GM19397 (cell line): Measurements from ENCODE around the gene CSPG4.

Experiments
- ATAC-seq: cut with Tn5 transposase; IDR thresholded peaks from one replicate; pipeline ENCODE4 v1.9.1; 2021; ENCODE audit warnings: mild to moderate bottlenecking, moderate library complexity; ENCODE audit not compliant: unreplicated experiment

The CSPG4 gene

DNA sequence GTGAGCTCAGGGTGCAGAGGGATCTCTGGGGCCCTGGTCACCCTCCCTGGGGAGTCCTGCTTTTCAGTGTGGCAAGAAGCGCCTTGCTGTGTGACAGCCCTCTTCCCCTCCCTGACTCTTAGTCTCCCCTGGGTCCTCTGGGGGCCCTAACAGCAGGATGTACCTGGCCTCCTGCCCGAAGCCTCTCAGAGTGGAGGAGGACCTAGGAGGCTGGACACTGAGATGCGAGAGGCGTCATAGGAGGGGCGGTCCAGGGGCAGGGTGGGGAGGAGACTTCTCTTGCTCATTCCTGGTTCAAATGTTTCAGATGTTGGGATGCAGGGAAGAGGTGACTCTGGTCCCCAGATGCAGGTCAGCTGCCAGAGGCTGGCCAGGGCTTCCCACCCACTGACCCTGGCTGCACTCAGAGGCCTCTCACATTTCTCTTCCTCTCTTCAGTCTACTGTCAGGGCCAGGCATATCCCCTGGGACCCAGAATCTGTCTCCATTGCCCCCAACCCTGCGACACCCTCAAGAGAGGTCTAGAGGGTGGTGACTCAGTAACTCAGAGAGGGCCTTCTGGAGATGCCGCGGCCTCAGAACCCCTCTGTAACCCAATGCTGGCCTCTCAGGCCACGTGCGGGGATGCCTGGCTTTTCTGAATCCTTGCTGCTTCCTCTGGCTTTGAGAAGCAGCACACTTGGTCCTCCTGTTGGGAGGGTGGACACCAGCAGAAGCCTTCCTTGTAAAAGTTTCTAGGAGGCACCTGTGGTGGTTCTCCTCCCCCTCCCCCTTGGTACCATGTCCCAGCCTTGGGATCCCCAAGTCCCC is 39.0 kb downstream of the CSPG4 start:
- no peak for ATAC-seq

DNA sequence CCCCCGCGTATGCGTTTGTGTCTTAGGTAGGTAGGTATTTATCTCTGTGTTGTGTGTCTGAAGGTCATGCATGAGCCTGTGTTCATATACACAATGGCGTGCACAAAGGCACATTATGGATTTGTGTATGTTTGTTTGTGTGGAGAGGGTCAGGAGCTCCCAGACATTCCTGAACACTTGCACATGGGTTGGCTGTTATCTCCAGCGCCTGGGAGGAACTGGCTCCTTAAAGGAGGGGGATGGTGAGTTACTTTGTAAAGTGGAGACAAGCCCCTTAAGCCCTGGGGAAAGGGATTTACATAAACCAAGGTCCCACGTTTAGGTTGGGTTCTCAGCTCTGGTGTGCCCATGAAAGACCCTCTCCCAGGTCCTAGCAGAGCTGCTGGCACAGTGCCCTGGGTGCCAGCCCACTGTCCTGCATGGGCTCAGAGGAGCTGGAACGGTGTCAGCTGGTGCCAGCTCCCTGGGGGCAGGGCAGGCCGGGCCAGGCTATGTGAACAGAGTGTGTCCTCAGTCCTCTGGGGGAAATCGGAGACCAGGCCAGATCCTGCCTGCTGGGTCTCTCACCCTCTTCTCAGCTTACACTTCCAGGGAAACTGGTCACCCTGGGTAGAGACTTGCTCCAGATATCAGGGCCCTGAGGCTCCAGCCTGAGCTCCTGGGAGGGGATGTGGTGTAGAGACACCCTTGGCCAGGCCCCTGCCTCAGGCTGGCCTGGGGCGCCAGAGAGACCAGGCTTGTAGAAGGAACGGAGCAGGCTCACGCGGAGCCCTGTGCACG is 39.8 kb downstream of the CSPG4 start:
- no peak for ATAC-seq

DNA sequence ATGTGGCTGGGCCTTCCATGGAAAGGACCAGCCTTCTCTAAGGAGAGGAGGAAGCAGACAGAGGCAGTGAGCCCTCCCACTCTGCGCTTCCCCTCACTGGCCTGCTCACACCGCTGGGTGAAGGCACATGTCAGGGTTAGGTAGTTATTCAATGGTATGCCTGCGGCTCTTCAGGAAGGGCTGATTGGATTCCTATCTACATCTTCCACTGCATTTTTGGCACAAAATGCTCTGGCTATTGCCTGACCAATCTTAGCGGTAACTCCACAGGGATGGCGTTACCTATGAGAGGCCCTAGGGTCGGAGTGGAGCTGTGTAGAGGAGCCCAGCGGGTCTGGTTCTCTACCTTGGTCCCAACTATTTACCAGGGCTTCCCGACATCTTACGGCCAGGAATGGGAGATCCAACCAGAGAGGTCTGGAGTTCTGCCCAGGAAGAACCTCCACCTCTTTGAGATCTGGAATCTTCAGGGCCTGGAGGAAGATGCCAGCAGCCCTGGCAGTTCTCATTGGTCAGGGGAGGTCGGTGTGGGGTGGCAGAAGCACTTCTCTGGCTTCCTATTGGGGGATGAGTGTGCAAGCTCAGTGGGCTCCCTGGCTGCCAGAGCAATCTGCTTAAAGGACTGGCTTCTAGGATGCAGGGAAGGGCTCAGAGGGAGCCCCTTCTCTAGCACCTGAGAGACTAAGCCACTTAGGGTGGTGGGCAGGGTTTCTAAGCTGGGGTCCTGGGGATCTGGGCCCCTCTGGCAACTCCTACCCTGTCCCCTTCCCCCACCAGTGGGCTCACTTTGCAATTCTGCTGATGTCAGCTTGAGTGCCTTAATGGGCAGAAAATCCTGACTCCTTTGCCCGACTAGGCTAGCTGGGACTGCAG is 40.7 kb downstream of the CSPG4 start:
- no peak for ATAC-seq

DNA sequence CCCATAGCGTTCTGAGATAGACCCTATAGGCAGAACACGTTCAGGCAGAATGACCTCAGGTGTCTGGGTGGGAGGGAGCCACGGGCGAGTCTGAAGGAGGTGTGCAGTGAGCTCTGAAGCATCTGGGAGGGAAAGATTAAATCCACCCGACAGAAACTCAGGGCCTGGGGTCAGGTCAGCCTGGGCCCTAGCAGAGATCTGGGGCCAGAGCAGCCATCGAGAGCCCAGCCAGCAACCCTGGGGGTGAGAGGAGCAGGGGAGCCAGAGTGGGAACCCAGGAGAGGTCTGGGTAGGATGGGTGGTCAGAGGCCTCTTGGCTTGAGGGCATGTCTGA is 42.8 kb downstream of the CSPG4 start:
- no peak for ATAC-seq

DNA sequence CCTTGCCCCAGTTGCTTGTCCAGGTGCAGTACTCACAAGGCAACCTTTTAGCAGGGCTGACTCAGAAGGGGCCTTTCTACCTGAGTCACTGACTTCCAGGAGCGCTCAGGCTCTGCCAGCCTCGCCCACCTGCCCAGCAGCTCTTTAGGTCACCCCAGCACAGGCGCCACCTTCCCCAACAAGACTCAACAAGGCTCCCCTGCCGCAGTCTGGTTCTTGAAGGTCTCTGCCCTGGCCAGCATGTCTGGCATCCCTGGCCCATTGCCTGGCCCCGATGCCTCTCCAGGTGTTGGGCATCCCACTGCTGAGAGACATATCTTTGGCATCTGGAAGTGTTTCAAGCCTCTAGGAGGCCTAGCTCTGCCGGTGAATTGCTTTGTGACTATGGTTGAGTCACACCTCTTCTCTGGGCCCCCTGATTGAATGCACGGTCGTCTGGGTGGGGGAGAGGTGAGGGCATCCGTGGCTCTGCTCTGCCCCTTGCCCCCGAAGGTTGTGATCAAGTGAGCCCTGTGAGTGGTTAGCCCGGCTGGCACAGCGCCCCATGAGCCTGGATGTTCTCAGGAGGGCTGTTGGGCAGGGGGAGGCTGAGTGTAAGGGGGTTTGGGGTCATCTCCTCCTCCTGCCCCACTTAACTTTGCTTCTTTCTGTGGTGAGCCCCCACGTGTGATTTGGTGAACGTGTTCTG is 43.3 kb downstream of the CSPG4 start:
- no peak for ATAC-seq

DNA sequence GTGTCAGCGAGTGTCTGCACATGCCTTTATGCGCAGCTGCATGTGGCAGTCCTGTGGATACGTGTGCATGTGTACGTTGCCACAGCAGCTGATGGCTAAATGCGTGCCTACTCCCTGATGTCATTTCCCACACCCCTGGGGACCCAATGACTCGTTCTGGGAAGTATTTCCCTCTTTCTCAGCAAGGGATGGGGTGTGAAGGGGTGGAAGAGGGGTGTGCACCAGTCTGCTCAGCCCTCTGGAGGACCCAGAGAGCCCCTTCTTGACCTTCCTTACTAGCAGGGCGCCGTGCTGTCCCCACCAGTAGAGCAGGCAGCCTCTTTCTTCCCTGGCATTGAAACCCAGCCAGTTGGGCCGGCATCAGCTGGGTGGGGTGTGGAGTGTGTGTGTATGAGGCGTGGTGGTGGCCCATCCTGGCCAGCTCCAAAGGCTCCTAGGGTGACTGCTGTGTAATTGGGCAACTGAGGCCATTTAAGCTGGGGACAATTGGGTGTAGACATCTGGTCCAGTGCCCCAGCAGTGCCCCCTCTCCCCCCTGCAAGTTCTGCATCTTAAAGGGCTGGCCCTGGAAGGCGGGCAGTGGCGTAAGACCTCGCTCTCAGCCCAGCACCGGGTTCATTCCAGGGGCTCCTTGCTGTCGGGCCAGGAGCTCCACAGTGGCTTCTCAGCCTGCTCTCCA is 45.7 kb downstream of the CSPG4 start:
- ATAC-seq, result no peak

DNA sequence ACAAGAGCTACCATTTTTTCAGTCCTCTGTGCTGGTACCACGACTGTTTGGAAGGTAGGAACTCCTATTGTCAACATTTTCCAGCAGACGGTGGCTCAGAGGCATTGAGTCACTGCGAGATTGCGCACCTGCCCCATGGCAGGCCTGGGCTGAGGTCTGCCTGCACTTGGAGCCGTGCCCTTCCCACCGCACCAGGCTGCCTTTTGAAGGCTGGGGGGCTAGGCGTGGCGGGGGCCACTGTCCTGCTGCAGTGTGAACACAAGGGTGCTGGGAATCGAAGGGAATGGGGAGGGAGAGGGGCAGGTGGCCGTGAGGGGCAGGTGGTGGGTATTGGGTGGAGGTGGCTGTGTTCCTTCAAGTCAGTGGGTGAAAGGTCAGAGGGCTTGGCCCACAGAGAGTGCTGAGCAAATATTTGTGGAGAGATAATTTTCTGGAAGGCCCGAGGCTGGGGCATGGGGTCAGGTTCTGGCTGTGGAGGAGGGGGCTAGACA is 48.7 kb downstream of the CSPG4 start:
- no peak for ATAC-seq

DNA sequence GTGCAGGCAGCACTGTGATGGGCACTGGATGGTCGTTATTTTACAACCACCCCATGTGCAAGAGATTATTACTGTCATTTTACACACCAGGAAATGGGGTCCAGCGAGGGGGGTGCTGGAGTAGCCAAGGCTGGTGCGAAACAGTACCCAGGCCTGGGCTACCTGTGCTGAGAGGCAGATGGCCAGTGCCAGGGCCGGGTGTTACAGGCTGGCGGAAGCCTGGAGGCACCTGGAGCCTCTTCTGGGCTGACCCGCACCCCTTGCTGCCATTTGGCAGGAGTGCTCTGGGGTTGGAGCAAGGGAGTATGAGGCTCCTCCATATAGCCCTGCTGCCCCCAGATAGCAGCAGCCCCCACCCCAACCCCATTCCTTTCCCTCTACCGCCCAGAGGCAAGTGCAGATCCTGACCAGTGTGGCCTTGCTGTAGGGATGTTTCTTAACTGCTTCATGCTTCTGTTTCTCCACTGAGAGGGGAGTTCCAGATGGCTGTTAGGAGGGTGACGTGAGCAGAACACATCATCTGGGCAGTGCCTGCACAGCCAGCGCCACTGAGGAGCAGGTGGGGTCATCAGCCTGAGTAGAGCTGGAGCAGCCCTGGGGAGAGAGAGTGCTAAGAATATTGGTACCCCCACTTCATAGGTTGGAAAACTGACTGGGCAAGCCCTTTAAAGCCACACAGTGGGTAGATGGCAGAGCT is 49.7 kb downstream of the CSPG4 start:
- no peak for ATAC-seq

DNA sequence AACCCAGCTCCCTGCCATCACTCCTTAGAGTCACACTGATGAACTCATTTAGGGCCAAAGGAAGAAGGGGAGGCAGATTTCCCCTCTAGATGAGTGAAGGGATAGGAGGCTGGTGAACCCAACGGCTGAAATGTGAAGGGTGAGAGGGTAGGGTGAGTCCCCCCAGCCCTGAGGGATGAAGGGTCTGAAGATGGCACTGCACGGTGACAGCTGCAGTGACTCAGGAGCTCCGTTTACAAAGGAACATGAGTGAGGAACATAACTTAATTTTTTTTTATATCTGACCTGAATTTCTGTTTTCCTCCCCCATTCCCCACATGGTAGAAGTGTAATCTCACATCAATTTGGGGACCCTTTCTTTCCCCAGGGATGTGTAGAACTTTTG is 50.9 kb downstream of the CSPG4 start:
- ATAC-seq, result no peak

DNA sequence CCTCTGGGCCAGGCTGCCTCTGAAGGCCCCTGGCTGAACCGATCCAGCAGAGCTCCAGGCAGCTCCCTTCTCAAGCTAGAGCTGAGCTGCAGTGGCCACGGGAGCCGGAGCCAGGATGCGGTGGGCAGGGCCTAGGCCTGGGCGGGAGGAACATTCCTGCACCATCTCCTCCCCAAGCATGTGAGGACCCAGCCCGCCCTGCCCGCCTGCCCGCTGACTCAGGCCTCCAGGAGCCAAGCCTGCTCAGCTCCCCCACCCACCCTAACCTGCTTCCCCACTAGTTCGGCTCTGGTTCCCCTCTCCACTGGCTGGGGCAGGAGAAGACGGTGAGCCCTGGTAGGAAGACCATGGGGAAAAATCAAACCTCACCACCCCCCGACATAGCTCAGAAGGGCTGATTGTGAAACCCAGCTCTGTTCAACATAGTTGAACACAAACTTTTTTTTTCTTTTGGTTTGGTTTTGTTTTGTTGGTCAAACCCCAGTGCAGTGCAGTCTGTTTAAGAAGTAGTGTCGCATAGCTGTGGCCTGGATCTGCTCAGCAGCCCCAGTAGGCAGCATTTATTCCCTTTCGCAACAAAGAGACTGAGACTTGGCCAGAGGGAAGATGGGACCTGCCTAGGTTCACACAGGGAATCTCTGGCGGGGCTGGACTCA is 51.4 kb downstream of the CSPG4 start:
- no peak for ATAC-seq

DNA sequence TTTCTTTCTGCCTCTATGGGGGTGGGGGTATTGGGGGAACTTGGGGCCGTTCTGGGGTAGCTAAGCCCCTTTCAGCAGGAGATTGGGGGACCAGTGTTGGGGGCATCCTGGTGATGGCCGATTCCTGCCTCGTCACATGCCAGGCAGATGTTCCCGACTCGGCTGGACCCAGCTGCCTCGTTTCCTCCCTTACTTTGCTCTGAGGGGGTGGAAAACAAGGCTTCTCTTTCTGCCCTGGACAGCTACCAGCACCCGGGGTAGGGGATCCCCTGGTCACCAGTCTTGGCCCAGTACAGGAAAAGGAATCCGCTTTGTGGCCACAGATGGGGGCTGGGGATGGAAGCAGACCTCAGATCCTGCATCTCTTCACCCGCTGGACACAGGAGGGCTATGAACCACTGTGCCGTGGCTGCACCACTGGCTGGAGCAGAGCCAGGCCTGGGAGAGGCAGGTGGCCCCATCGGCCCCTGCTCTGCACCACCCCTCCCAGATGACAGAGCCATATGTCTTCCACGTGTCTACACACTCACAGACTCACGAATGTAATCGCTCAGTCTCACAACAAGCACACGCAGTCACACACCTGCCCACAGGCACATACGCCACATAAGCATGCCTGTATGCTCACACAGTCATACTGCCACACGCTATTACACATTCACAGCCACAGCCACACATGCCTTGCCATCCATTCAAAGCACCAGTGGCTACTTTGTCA is 52.6 kb downstream of the CSPG4 start:
- no peak for ATAC-seq

DNA sequence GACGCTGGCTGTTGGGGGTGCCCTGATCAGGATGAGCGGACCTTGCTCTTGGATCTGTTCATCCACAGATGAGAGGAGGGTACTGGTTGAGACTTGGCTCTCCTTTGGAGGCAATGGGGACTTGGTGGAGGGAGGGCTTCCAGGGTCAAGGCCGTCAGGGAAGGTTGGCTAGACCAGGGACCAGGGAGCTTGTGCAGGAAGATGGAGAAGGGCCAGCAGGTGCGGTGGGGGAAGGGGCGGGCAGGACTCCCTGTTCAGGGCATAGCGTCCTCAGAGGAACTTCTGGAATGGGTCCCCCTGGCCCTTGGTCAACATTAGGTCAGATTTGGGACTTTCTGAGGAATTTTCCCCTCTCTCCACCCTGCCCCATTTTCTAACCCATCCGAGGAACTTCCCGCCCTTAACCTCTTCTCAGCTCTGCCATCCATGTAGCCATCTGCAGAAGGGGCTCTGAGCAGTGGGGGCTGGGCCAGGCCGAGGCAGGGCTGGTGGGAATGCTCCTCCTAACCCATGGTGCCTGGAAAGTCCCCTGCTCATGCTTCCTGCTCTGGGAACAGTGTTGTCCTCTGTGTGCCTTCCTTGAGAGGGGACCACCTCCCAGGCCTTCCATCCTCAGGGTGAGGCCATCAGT is 53.4 kb downstream of the CSPG4 start:
- no peak for ATAC-seq

DNA sequence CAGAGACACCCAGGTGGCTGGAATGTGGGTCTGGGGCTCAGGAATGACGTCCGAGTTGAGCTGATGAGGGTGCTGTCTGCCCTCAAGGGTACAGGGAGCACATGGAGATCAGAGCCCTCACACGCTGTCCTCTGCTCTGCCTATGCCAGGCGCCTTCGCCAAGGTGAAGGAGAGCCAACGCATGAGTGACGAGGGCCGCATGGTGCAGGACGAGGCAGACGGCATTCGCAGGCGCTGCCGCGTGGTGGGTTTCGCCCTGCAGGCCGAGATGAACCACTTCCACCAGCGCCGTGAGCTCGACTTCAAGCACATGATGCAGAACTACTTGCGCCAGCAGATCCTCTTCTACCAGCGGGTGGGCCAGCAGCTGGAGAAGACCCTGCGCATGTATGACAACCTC is 55.8 kb downstream of the CSPG4 start:
- ATAC-seq, result no peak

DNA sequence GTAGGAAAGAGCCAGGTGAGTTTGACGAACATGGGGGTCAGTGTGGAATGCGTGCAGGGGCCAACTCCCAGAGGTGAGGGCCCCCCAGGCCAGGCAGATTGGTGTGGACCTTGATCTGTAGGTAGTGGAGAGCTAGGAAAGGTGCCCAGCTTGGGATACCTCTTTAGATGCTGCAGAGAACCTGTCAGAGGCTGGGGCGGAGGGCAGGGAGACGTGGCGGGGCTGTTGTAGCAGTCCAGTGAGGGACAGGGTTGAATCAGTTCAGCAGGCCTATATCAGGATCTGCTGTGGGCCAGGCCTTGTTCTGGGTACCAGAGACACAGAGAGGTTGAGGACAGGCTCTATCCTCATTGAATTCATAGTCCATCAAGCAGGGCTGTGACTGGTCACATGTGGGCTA is 56.3 kb downstream of the CSPG4 start:
- ATAC-seq, result no peak

DNA sequence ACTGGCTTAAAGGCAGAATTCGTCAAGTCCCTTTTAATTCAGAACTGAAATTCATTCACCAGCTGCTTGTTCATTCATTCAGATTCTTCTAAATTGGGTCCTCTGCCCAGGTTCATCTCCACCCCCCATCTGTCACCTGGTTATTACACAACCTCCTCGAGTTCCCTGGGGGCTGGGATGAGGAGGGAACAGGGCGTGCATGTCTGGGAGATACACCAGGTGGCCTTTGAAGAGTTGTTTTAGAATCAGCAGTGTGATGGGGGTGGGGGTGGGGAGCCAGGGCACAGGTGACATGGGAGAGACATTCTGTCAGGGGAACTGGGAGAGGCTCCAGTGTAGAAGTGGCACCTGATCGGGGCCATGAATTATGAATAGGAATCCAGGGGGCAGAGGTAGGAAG is 56.7 kb downstream of the CSPG4 start:
- no peak for ATAC-seq

DNA sequence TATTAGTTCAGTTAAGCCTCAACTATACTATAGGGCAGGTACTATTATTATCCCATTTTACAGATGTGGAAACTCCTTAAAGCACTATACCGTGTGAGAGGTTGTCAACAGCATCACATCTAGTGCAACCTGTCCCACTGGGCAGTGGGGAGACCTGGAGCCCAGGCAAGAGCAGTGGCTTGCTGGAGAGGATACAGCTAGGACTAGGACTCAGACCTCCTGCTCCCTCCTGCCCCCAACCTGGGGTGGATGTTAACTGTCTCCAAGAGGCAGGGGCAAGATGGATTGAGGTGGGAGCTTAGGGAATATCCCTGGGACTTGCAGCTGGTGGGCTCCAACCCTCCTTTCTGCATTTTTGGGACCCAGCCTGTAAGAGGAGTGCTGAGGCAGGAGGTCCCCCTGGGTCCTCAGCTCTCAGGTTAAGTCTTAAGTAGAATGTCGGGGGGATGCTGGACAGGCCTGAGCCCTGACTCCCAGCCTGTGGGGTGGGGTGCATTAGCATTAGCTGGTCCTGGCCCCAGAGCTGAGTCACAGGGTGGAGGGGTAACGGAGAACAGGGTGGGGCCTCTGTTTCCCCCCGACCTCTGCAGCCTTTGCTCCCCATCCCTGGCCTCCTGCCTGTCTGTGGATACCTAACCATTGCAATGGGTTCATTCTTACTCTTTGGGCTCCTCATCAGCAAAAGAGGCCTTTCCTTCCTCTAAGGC is 58.3 kb downstream of the CSPG4 start:
- ATAC-seq, result no peak

DNA sequence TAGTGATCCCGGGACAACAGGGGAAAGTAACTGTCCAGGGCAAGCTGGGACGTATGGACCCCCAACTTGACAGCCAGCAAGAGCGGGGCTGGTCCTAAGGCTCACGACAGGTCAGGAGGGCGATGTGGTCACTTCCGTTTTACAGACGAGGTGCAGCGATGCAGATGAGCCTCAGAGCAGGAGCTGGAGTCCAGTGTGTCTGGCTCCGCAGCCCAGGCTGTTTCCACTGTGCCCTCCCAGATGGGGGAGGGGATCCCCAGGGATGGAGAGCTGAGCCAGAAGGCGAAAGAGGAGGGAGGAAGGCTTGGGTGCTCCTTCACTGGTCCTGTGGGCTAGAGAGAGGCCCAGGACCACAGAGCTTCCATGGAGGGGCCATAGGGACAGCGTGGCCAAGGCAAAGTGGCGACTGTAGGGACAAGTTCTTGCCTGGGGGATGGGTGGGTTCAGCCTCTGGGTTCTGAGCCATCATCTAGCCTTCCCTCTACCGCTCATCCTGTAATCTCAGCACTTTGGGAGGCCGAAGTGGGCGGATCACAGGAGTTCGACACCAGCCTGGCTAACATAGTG is 59.2 kb downstream of the CSPG4 start:
- no peak for ATAC-seq
